ENCODE results near the gene ZNF664.

The ZNF664 gene

GRCh38 chr12:123963821-123964220 is 9.2 kb upstream of the ZNF664 start:
- no peak for DNase-seq (ENCODE audit: low spot score)
- POLR2A ChIA-PET (ENCODE audit: low non-redundant PET), result no interaction called here
- CTCF ChIA-PET, result no interaction called here
- no peak for TF ChIP-seq CTCF (conservative IDR thresholded peaks at IDR 0.05; ENCODE audit: low read depth)
- H3K27ac ChIP-seq, result no peak overlapping the region

GRCh38 chr12:123965382-123965781 is 7.6 kb upstream of the ZNF664 start:
- no peak overlapping the region for H3K27ac ChIP-seq
- no peak for TF ChIP-seq CTCF (conservative IDR thresholded peaks at IDR 0.05; ENCODE audit: low read depth)
- ChIA-PET POLR2A (ENCODE audit: low non-redundant PET) (no interaction called here), CTCF (interaction anchor here (0.5 kb wide), 1 partner anchor 9 kb away, joined by 3 read pairs; no protein-coding TSS in a partner anchor)
- no peak for DNase-seq (ENCODE audit: low spot score)

GRCh38 chr12:123966596-123966995 is 6.4 kb upstream of the ZNF664 start:
- POLR2A ChIA-PET (ENCODE audit: low non-redundant PET), result no interaction called here
- DNase-seq (ENCODE audit: low spot score), result no peak
- CTCF ChIA-PET, result no interaction called here
- TF ChIP-seq CTCF (conservative IDR thresholded peaks at IDR 0.05; ENCODE audit: low read depth), result no peak
- no peak overlapping the region for H3K27ac ChIP-seq

- CTCF ChIA-PET, result no interaction called here
- no peak overlapping the region for H3K27ac ChIP-seq
- POLR2A ChIA-PET (ENCODE audit: low non-redundant PET), result no interaction called here
- no peak for DNase-seq (ENCODE audit: low spot score)
- TF ChIP-seq CTCF (conservative IDR thresholded peaks at IDR 0.05; ENCODE audit: low read depth), result no peak
Observed at GRCh38 chr12:123967121-123967586, 5.9 kb upstream of the ZNF664 start.

- no peak for DNase-seq (ENCODE audit: low spot score)
- ChIA-PET POLR2A (ENCODE audit: low non-redundant PET) (no interaction called here), CTCF (no interaction called here)
- peak overlapping the region; percentile 87 for H3K27ac ChIP-seq
- no peak for TF ChIP-seq CTCF (conservative IDR thresholded peaks at IDR 0.05; ENCODE audit: low read depth)
Observed at GRCh38 chr12:123971449-123971769, 1.6 kb upstream of the ZNF664 start.

GRCh38 chr12:123971770-123972456 is 1.1 kb upstream of the ZNF664 start:
- POLR2A ChIA-PET (ENCODE audit: low non-redundant PET), result no interaction called here
- peak overlapping the region; percentile 87 for H3K27ac ChIP-seq
- CTCF ChIA-PET, result interaction anchor here (0.6 kb wide), 1 partner anchor 24 kb away, joined by 3 read pairs; no protein-coding TSS in a partner anchor
- DNase-seq (ENCODE audit: low spot score), result peak; percentile 31
- no peak for TF ChIP-seq CTCF (conservative IDR thresholded peaks at IDR 0.05; ENCODE audit: low read depth)

All from RWPE1 (cell line).